WERI-Rb-1 (cell line): ENCODE data around the gene B4GALT7.

Source experiments
- DNase-seq: peaks from one replicate; pipeline ENCODE4 v3.0.0-alpha.2; 2020
- H3K27ac ChIP-seq: fragments of 250-450 bp; sonication (Bioruptor Pico); 2 replicates; pipeline ENCODE4 v1.5.1; 2020; ENCODE audit warnings: mild to moderate bottlenecking, moderate library complexity
- H3K27me3 ChIP-seq: fragments of 250-450 bp; sonication (Bioruptor Pico); 2 replicates; pipeline ENCODE4 v1.5.1; 2021; ENCODE audit warnings: mild to moderate bottlenecking, low read depth, moderate library complexity; ENCODE audit not compliant: insufficient read depth, severe bottlenecking
- H3K36me3 ChIP-seq: fragments of 250-450 bp; sonication (Bioruptor Pico); 2 replicates; pipeline ENCODE4 v1.5.1; 2020; ENCODE audit warnings: mild to moderate bottlenecking, moderate library complexity
- H3K4me3 ChIP-seq: 2 replicates; pipeline ENCODE4 v1.5.1; 2011; ENCODE audit warnings: low read depth, mild to moderate bottlenecking, control low read depth, low read length
- H3K9me3 ChIP-seq: fragments of 250-450 bp; sonication (Bioruptor Pico); 2 replicates; pipeline ENCODE4 v1.5.1; 2021; ENCODE audit warnings: mild to moderate bottlenecking, moderate library complexity; ENCODE audit not compliant: severe bottlenecking
- CTCF ChIP-seq: IDR thresholded peaks from 2 replicates; pipeline ENCODE4 v1.5.1; 2011; ENCODE audit warnings: low read depth, mild to moderate bottlenecking, control low read depth, inconsistent platforms, low read length

The B4GALT7 gene

GRCh38 chr5:177569894-177570293 is 30.0 kb upstream of the B4GALT7 start:
- H3K36me3 ChIP-seq = no peaks in the 10 kb centered on the region
- TF ChIP-seq CTCF = no peak

GRCh38 chr5:177575488-177575887 is 24.4 kb upstream of the B4GALT7 start:
- DNase-seq = no peak
- no peaks in the 10 kb centered on the region for H3K9me3 ChIP-seq

More at GRCh38 chr5:177569894-177570293, 30.0 kb upstream of the B4GALT7 start:
- no peak overlapping the region for H3K4me3 ChIP-seq
- no peaks in the 10 kb centered on the region for H3K9me3 ChIP-seq
- no peaks in the 10 kb centered on the region for H3K27me3 ChIP-seq
- no peak overlapping the region for H3K27ac ChIP-seq
- no peak for DNase-seq

GRCh38 chr5:177576169-177576568 is 23.8 kb upstream of the B4GALT7 start:
- DNase-seq = no peak
- Histone ChIP-seq H3K27ac (no peak overlapping the region), H3K9me3 (no peaks in the 10 kb centered on the region), H3K4me3 (no peak overlapping the region), H3K36me3 (no peaks in the 10 kb centered on the region), H3K27me3 (no peaks in the 10 kb centered on the region)
- no peak for TF ChIP-seq CTCF

More at GRCh38 chr5:177575488-177575887, 24.4 kb upstream of the B4GALT7 start:
- no peak overlapping the region for H3K27ac ChIP-seq
- no peaks in the 10 kb centered on the region for H3K27me3 ChIP-seq
- no peak overlapping the region for H3K4me3 ChIP-seq
- no peaks in the 10 kb centered on the region for H3K36me3 ChIP-seq
- TF ChIP-seq CTCF = no peak

- no peak for DNase-seq
- H3K9me3 ChIP-seq = no peaks in the 10 kb centered on the region
- no peaks in the 10 kb centered on the region for H3K36me3 ChIP-seq
- H3K4me3 ChIP-seq = no peak overlapping the region
- H3K27me3 ChIP-seq = no peaks in the 10 kb centered on the region
- no peak overlapping the region for H3K27ac ChIP-seq
- no peak for TF ChIP-seq CTCF
These were observed 21.6 kb upstream of the B4GALT7 start for GRCh38 chr5:177578316-177578715.

- DNase-seq = no peak
- TF ChIP-seq CTCF = no peak
- H3K9me3 ChIP-seq = no peaks in the 10 kb centered on the region
- no peak overlapping the region for H3K27ac ChIP-seq
- H3K27me3 ChIP-seq = no peaks in the 10 kb centered on the region
- peaks cover 3% of the 10 kb centered on the region for H3K36me3 ChIP-seq
- no peak overlapping the region for H3K4me3 ChIP-seq
These were observed 11.5 kb upstream of the B4GALT7 start for GRCh38 chr5:177588413-177588909.

- TF ChIP-seq CTCF = no peak
- H3K9me3 ChIP-seq = no peaks in the 10 kb centered on the region
- no peak for DNase-seq
- no peak overlapping the region for H3K4me3 ChIP-seq
- H3K27ac ChIP-seq = no peak overlapping the region
- H3K27me3 ChIP-seq = no peaks in the 10 kb centered on the region
- H3K36me3 ChIP-seq = peaks cover 17% of the 10 kb centered on the region
These were observed 9.5 kb upstream of the B4GALT7 start for GRCh38 chr5:177590406-177590805.
